ENCODE measurements around the gene ADIRF. TPM values are rescaled to one million over a fixed set of nuclear protein-coding genes. Genes with fewer than 3 reads are reported as not detected.

ADIRF gene
- total RNA-seq, 1 donor from 2014 or later: 41.1 TPM

DNA sequence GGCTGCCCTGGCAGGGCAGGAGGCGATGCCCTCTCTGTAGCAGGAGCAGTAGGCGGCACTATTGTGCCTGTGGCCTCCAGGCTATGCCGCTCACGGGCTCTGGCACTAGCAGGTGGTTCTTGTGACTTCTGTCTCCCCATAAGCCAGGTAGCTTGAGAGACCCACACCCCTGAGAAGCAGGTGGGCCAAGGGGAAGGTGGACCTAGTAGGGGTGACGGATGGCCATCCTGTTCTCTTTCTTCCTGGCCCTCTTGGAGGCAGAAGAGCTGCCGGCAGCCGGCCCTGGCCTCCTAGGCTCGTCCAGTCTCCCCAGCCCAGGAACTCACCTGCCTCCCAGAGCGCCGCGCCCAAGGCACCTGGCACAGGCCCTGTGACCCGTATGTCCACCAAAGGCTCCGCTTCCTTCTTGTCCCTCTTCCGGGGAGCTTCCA lies 26.3 kb upstream of the ADIRF start:
- no peak for DNase-seq
- TF ChIP-seq, protein P1, sequence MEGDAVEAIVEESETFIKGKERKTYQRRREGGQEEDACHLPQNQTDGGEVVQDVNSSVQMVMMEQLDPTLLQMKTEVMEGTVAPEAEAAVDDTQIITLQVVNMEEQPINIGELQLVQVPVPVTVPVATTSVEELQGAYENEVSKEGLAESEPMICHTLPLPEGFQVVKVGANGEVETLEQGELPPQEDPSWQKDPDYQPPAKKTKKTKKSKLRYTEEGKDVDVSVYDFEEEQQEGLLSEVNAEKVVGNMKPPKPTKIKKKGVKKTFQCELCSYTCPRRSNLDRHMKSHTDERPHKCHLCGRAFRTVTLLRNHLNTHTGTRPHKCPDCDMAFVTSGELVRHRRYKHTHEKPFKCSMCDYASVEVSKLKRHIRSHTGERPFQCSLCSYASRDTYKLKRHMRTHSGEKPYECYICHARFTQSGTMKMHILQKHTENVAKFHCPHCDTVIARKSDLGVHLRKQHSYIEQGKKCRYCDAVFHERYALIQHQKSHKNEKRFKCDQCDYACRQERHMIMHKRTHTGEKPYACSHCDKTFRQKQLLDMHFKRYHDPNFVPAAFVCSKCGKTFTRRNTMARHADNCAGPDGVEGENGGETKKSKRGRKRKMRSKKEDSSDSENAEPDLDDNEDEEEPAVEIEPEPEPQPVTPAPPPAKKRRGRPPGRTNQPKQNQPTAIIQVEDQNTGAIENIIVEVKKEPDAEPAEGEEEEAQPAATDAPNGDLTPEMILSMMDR (IDR thresholded peaks at IDR 0.05; ENCODE audit: borderline replicate concordance): no peak
- no peaks in the 10 kb centered on the region for H3K9me3 ChIP-seq (replicated peaks)
- intact Hi-C loops (cut with micrococcal nuclease): no loop called here
- peaks cover 39% of the 10 kb centered on the region for H3K36me3 ChIP-seq
- peaks cover 63% of the 10 kb centered on the region for H3K4me1 ChIP-seq
- H3K27me3 ChIP-seq (ENCODE audit: low read depth): no peaks in the 10 kb centered on the region
- peak overlapping the region; percentile 49 for H3K4me3 ChIP-seq
- no peak overlapping the region for H3K27ac ChIP-seq (replicated peaks)

DNA sequence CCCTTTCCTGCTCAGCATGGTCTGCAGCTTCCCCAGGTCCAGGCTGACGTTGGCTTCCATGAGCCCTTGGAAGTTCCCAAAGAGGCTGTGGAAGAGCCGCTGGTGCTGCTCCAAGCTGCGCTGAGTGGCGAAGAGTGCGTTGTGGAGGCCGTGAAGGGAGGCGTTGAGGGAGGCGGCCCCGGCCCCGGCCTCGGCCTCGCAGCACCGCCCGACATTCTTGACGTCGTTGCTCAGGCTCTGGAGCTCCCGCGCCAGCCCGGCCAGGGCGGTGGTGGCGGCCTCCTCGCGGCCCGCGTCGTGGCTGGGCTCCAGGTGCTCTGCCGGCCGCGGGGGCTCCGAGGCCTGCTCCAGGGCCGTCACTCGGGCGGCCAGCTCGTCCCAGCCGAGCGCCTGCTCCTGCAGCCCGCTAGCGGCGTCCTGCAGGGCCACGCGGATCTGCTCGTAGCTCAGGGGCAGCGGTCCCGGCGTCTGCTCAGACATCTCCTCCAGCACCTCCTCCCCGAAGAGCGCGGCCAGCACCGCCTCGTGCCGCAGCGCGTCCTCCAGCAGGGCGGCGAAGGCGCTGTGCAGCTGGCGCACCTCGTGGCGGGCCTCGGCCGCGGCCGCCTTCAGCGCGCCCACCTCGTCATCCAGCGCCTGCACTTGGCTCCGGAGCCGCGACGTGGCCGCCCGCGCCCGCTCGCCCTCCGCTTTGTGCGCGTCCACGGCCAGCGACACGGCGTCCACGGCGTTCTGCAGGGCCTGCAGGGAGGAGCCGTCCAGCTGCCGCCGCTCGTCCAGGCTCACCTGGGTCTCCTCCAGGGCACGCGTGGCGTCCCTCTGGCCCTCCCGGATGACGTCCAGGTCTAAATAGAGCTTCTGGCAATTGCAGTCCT lies 25.6 kb upstream of the ADIRF start:
- intact Hi-C loops (cut with micrococcal nuclease): no loop called here
- no peaks in the 10 kb centered on the region for H3K27me3 ChIP-seq (ENCODE audit: low read depth)
- H3K36me3 ChIP-seq: peaks cover 32% of the 10 kb centered on the region
- no peaks in the 10 kb centered on the region for H3K9me3 ChIP-seq (replicated peaks)
- TF ChIP-seq, protein P1 (IDR thresholded peaks at IDR 0.05; ENCODE audit: borderline replicate concordance): no peak
- DNase-seq: no peak
- peaks cover 64% of the 10 kb centered on the region for H3K4me1 ChIP-seq
- peak overlapping the region; percentile 49 for H3K4me3 ChIP-seq
- H3K27ac ChIP-seq (replicated peaks): no peak overlapping the region

DNA sequence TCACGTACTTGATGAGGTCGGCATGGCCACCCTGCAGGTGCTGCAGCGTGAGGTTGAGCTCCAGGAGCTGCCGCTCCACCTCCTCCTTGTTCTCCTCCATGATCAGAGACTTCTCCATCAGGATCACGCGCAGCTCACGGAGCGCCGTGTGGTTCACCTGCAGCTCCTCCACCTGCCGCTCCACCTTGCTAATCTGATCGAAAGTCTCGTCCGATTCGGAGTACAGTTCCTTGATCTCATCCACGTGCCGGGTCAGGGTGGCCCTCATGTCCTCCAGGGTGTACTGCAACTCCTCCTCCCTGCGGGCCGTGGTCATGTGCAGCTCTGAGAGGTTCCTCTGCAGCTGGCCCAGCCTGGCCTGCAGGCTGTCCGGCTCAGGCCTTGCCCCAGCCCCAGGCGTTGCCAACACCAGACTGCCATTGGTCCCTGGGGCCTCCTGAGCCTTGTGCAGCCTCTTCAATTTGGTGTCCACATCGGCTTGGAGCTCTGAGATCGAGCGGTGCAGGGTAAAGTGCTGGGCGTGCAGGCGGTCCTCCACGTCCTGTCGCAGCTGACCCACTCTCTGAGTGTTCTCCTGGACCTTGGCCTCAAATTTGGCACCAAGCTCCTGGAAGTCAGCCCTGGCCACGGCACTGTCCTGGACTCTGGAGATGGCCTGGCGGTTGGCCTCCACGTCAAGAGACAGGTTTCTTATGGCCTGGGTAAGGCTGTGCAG lies 24.8 kb upstream of the ADIRF start:
- intact Hi-C loops (cut with micrococcal nuclease): no loop called here

GRCh38 chr10:86944031-86944419 lies 24.3 kb upstream of the ADIRF start:
- peaks cover 70% of the 10 kb centered on the region for H3K4me1 ChIP-seq
- no peak overlapping the region for H3K27ac ChIP-seq (replicated peaks)
- no peak for DNase-seq
- H3K4me3 ChIP-seq: no peak overlapping the region
- peaks cover 23% of the 10 kb centered on the region for H3K36me3 ChIP-seq
- no peaks in the 10 kb centered on the region for H3K9me3 ChIP-seq (replicated peaks)
- TF ChIP-seq, protein P1 (IDR thresholded peaks at IDR 0.05; ENCODE audit: borderline replicate concordance): no peak
- intact Hi-C loops (cut with micrococcal nuclease): no loop called here
- no peaks in the 10 kb centered on the region for H3K27me3 ChIP-seq (ENCODE audit: low read depth)

More for the DNA sequence above, 24.8 kb upstream of the ADIRF start:
- no peak overlapping the region for H3K4me3 ChIP-seq
- peaks cover 70% of the 10 kb centered on the region for H3K4me1 ChIP-seq
- H3K27ac ChIP-seq (replicated peaks): no peak overlapping the region
- H3K36me3 ChIP-seq: peaks cover 24% of the 10 kb centered on the region
- TF ChIP-seq, protein P1 (IDR thresholded peaks at IDR 0.05; ENCODE audit: borderline replicate concordance): no peak
- no peaks in the 10 kb centered on the region for H3K27me3 ChIP-seq (ENCODE audit: low read depth)
- DNase-seq: no peak
- H3K9me3 ChIP-seq (replicated peaks): no peaks in the 10 kb centered on the region

- DNase-seq: no peak
- no peak overlapping the region for H3K4me3 ChIP-seq
- peaks cover 72% of the 10 kb centered on the region for H3K4me1 ChIP-seq
- peak overlapping the region; percentile 38 for H3K27ac ChIP-seq (replicated peaks)
- intact Hi-C loops (cut with micrococcal nuclease): no loop called here
- TF ChIP-seq, protein P1 (IDR thresholded peaks at IDR 0.05; ENCODE audit: borderline replicate concordance): no peak
- peaks cover 23% of the 10 kb centered on the region for H3K36me3 ChIP-seq
- H3K27me3 ChIP-seq (ENCODE audit: low read depth): no peaks in the 10 kb centered on the region
- H3K9me3 ChIP-seq (replicated peaks): no peaks in the 10 kb centered on the region
These were observed 23.8 kb upstream of the ADIRF start for GRCh38 chr10:86944471-86944870.

Data from left ventricle myocardium inferior (tissue), 1 donor.